Trophoblast cell (in vitro differentiated cells and primary cell): ENCODE data around the gene EXPH5.

ENCODE experiments used
- DNase-seq, 2 donors: peaks; one replicate each; pipeline ENCODE4 v3.0.0-alpha.2; 2016
- H2AFZ ChIP-seq: 2 replicates; pipeline ENCODE4 v1.6.1; 2013; ENCODE audit warnings: low read length, moderate library complexity, mild to moderate bottlenecking; ENCODE audit not compliant: insufficient read depth, poor library complexity
- H2AK5ac ChIP-seq: 2 replicates; pipeline ENCODE4 v1.6.1; 2013; ENCODE audit warnings: mild to moderate bottlenecking, low read length
- H2BK120ac ChIP-seq: 2 replicates; pipeline ENCODE4 v1.6.1; 2013; ENCODE audit warnings: low read length, mild to moderate bottlenecking, moderate library complexity; ENCODE audit not compliant: insufficient read depth, poor library complexity
- H2BK12ac ChIP-seq: 2 replicates; pipeline ENCODE4 v1.6.1; 2013; ENCODE audit warnings: mild to moderate bottlenecking, low read length, moderate library complexity
- H2BK5ac ChIP-seq: 2 replicates; pipeline ENCODE4 v1.6.1; 2013; ENCODE audit warnings: low read length, low read depth, moderate library complexity, mild to moderate bottlenecking; ENCODE audit not compliant: poor library complexity
- H3K14ac ChIP-seq: 2 replicates; pipeline ENCODE4 v1.6.1; 2013; ENCODE audit warnings: mild to moderate bottlenecking, low read length
- H3K18ac ChIP-seq: 2 replicates; pipeline ENCODE4 v1.6.1; 2013; ENCODE audit warnings: mild to moderate bottlenecking, low read length
- H3K23ac ChIP-seq: 2 replicates; pipeline ENCODE4 v1.6.1; 2013; ENCODE audit warnings: low read length
- H3K27ac ChIP-seq: 2 replicates; pipeline ENCODE4 v1.5.1; 2013; ENCODE audit warnings: low read depth, mild to moderate bottlenecking, inconsistent platforms, low read length, moderate library complexity
- H3K27me3 ChIP-seq: 2 replicates; pipeline ENCODE4 v1.6.1; 2013; ENCODE audit warnings: inconsistent platforms, mild to moderate bottlenecking, low read length, moderate library complexity; ENCODE audit not compliant: insufficient read depth
- H3K36me3 ChIP-seq, 2 experiments: 1 replicate in 1 of 2; 2 replicates in 1 of 2; pipeline ENCODE4 v1.6.1; 2013; ENCODE audit warnings: low read length in 2 of 2, mild to moderate bottlenecking in 2 of 2, moderate library complexity in 1 of 2; ENCODE audit not compliant: insufficient read depth in 2 of 2, control insufficient read depth in 1 of 2
- H3K4ac ChIP-seq: 2 replicates; pipeline ENCODE4 v1.6.1; 2013; ENCODE audit warnings: low read depth, mild to moderate bottlenecking, low read length, moderate library complexity
- H3K4me1 ChIP-seq, 2 experiments: 1 replicate in 1 of 2; 2 replicates in 1 of 2; pipeline ENCODE4 v1.6.1; 2013; ENCODE audit warnings: low read length in 2 of 2, mild to moderate bottlenecking in 2 of 2, moderate library complexity in 1 of 2; ENCODE audit not compliant: insufficient read depth in 2 of 2, control insufficient read depth in 1 of 2
- H3K4me2 ChIP-seq: 2 replicates; pipeline ENCODE4 v1.6.1; 2013; ENCODE audit warnings: inconsistent platforms, mild to moderate bottlenecking, low read length, moderate library complexity
- H3K4me3 ChIP-seq: 2 replicates; pipeline ENCODE4 v1.5.1; 2013; ENCODE audit warnings: mild to moderate bottlenecking, low read depth, low read length, inconsistent platforms
- H3K79me1 ChIP-seq: one replicate; pipeline ENCODE4 v1.6.1; 2013; ENCODE audit warnings: low read length
- H3K79me2 ChIP-seq: 2 replicates; pipeline ENCODE4 v1.6.1; 2013; ENCODE audit warnings: low read length, mild to moderate bottlenecking; ENCODE audit not compliant: control insufficient read depth, insufficient read depth, poor library complexity
- H3K9ac ChIP-seq: 2 replicates; pipeline ENCODE4 v1.6.1; 2013; ENCODE audit warnings: mild to moderate bottlenecking, low read length
- H3K9me3 ChIP-seq: 2 replicates; pipeline ENCODE4 v1.6.1; 2013; ENCODE audit warnings: low read depth, mild to moderate bottlenecking, control low read depth, inconsistent platforms, low read length; ENCODE audit not compliant: insufficient read depth
- H4K12ac ChIP-seq: 2 replicates; pipeline ENCODE4 v1.6.1; 2013; ENCODE audit warnings: low read depth, mild to moderate bottlenecking, low read length, moderate library complexity
- H4K8ac ChIP-seq: 2 replicates; pipeline ENCODE4 v1.6.1; 2013; ENCODE audit warnings: low read depth, mild to moderate bottlenecking, low read length, moderate library complexity
- H4K91ac ChIP-seq: one replicate; pipeline ENCODE4 v1.6.1; 2013; ENCODE audit warnings: low read depth, mild to moderate bottlenecking, low read length, moderate library complexity
- WGBS: extraction: QIAGEN DNeasy Blood & Tissue Kit; methylation state at CpG from one replicate; pipeline ENCODE4 v1.1.7; 2013; ENCODE audit warnings: missing lambda C conversion rate; ENCODE audit not compliant: insufficient read length, insufficient coverage; ENCODE audit errors: extremely low coverage; 5-methylcytosine and 5-hydroxymethylcytosine counted together

The EXPH5 gene

DNA sequence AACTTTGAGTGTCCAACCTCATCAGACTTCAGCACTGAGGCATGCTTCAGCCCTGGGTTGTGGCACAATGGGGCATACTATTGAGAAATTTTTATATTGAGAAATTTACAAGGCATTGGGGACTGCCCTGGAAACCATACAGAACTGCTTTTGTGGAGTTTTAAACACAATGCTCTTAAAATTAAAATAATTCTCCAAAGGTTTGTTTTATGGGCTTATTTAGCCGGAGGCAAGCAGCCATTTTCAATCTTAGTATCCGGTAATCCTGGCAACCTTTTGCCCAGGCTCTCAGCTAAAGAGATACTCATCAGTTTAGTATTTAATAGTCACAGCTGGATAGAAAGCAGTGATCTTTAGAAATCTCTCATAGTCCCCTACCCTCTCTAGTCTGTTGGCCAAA lies 3.1 kb upstream of the EXPH5 start:
- Histone ChIP-seq H3K4me1 (peaks cover 4 to 10% of the 10 kb centered on the region in 2 experiments), H3K9ac (no peak overlapping the region), H2BK5ac (no peak overlapping the region), H3K18ac (no peak overlapping the region), H3K27ac (no peak overlapping the region), H3K79me2 (peaks cover 4% of the 10 kb centered on the region), H3K4me3 (no peak overlapping the region), H3K36me3 (no peaks in the 10 kb centered on the region), H4K8ac (no peak overlapping the region), H3K27me3 (no peaks in the 10 kb centered on the region), H4K12ac (no peak overlapping the region), H2BK120ac (no peak overlapping the region), H3K79me1 (peaks cover 8% of the 10 kb centered on the region), H3K9me3 (no peaks in the 10 kb centered on the region), H2AFZ (no peak overlapping the region), H3K4me2 (no peak overlapping the region), H3K4ac (no peak overlapping the region), H2BK12ac (no peak overlapping the region), H2AK5ac (no peak overlapping the region), H3K23ac (no peak overlapping the region), H4K91ac (no peak overlapping the region), H3K14ac (no peak overlapping the region)
- no peak for DNase-seq
- no CpG with 5 or more reads among the region's 2 CpGs for WGBS

DNA sequence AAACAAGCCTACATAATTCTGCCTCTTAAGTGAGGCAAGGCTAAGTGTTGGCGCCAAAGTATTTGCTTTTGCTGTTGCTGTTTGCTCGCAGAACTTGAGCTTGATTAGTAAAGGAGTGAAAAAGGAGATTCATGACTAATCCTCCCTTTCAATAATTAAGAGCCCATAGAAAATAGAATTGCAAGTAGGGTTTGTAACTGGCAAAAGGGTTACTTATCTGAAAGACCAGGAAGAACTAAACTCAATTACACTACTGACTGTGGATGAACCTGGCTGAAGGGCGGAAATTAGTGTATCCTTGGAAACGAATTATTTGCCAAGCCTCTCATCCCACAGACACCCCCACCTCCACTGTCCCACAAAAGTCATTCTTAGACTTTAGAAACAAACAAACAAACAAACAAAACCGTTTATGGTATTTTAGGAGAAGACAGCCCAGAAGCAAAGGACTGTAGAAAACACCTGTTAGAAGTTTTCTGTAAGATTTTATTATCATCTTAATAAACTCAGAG lies 411 bp upstream of the EXPH5 start:
- no peak overlapping the region for H2BK12ac ChIP-seq
- H3K4me1 ChIP-seq = peaks cover 4 to 14% of the 10 kb centered on the region in 2 experiments
- H3K36me3 ChIP-seq = no peaks in the 10 kb centered on the region
- no peak overlapping the region for H3K23ac ChIP-seq
- peaks cover 4% of the 10 kb centered on the region for H3K79me2 ChIP-seq
- H2AFZ ChIP-seq = no peak overlapping the region
- H4K8ac ChIP-seq = no peak overlapping the region
- no peaks in the 10 kb centered on the region for H3K27me3 ChIP-seq
- H4K91ac ChIP-seq = no peak overlapping the region
- H3K4me3 ChIP-seq = no peak overlapping the region
- H3K18ac ChIP-seq = no peak overlapping the region
- no peak overlapping the region for H2BK5ac ChIP-seq
- H3K9me3 ChIP-seq = no peaks in the 10 kb centered on the region
- no CpG with 5 or more reads among the region's 5 CpGs for WGBS
- H3K4ac ChIP-seq = no peak overlapping the region
- no peak overlapping the region for H2AK5ac ChIP-seq
- no peak overlapping the region for H3K9ac ChIP-seq
- peak overlapping the region; percentile 49 for H3K4me2 ChIP-seq
- H4K12ac ChIP-seq = no peak overlapping the region
- peak overlapping the region; percentile 65 for H3K27ac ChIP-seq
- no peak for DNase-seq
- peaks cover 8% of the 10 kb centered on the region for H3K79me1 ChIP-seq
- H2BK120ac ChIP-seq = no peak overlapping the region
- no peak overlapping the region for H3K14ac ChIP-seq

DNA sequence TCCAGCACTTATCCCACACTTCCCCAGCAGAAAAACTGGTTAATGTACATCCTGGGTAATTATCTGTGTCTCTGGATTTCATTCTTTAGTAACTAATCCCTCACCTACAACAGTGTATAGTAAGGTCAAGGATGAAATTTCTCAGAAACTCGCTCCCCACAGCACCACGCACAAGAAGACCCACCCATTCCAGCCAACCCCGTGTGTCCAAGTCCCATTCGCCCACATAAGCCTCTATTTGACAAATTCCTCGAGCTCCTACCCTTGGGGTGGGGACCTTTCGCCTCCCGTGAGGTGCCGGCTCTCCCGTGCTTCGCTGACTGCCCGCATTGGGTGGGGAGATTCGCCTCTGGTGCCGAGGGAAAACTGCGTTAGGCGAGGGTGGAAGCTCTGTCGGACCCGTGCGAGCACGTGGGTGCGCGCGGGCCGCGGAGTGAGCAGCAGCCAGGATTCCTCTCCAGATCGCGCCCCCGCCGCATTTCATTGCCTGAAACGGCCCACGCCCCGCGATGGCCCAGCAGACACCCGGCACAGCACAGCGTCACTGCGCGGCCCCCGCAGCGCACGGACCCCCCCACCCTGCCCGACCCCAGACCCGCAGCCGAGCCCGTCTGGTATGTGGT lies 866 bp downstream of the EXPH5 start:
- peak overlapping the region; percentile 69 for H2AFZ ChIP-seq
- peak overlapping the region; percentile 79 for H3K9ac ChIP-seq
- peak overlapping the region; percentile 50 for H3K18ac ChIP-seq
- no peaks in the 10 kb centered on the region for H3K36me3 ChIP-seq
- H3K79me1 ChIP-seq = peaks cover 8% of the 10 kb centered on the region
- H3K4me3 ChIP-seq = peak overlapping the region; percentile 79
- peak overlapping the region; percentile 85 for H3K4me2 ChIP-seq
- peak overlapping the region; percentile 65 for H4K91ac ChIP-seq
- H4K8ac ChIP-seq = peak overlapping the region; percentile 45
- no peak overlapping the region for H3K23ac ChIP-seq
- no peak overlapping the region for H2AK5ac ChIP-seq
- WGBS = no CpG with 5 or more reads among the region's 43 CpGs
- H3K27ac ChIP-seq = peak overlapping the region; percentile 82
- DNase-seq = peak; percentile 73 to 76
- no peaks in the 10 kb centered on the region for H3K9me3 ChIP-seq
- no peaks in the 10 kb centered on the region for H3K27me3 ChIP-seq
- H2BK5ac ChIP-seq = peak overlapping the region; percentile 37
- peak overlapping the region; percentile 78 for H3K14ac ChIP-seq
- H3K79me2 ChIP-seq = peaks cover 4% of the 10 kb centered on the region
- H2BK120ac ChIP-seq = peak overlapping the region; percentile 65
- H3K4ac ChIP-seq = peak overlapping the region; percentile 5
- H3K4me1 ChIP-seq = peaks cover 1 to 10% of the 10 kb centered on the region in 2 experiments
- H2BK12ac ChIP-seq = no peak overlapping the region
- peak overlapping the region; percentile 3 for H4K12ac ChIP-seq

DNA sequence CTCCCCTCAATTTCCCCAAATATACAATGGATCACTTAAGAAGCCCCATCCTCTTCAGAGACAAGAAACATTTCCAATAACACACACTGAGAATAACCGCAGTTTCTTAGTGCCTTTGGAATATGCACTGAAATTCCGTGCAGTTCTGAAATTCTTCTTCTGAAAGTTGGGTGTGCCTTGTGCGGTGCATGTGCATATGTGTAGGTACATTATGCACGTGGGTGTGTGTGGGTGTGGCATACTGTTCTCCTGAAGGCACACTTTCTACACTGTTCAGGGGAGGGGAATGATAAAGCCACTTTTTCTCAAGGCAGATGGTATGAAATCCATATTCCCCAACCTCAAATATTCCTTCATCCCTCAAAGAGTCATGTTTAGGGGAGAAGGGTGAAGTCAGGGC lies 1.7 kb downstream of the EXPH5 start:
- H4K91ac ChIP-seq = no peak overlapping the region
- WGBS = no CpG with 5 or more reads among the region's 4 CpGs

More for the DNA sequence above, 1.7 kb downstream of the EXPH5 start:
- H3K4me2 ChIP-seq = peak overlapping the region; percentile 85
- no peaks in the 10 kb centered on the region for H3K9me3 ChIP-seq
- no peak overlapping the region for H3K4me3 ChIP-seq
- H3K79me2 ChIP-seq = peaks cover 4% of the 10 kb centered on the region
- no peaks in the 10 kb centered on the region for H3K36me3 ChIP-seq
- no peak overlapping the region for H3K23ac ChIP-seq
- peaks cover 8% of the 10 kb centered on the region for H3K79me1 ChIP-seq
- H3K14ac ChIP-seq = no peak overlapping the region
- no peak overlapping the region for H2BK120ac ChIP-seq
- H2AFZ ChIP-seq = no peak overlapping the region
- H2BK12ac ChIP-seq = no peak overlapping the region
- H2BK5ac ChIP-seq = no peak overlapping the region
- no peak overlapping the region for H3K27ac ChIP-seq
- no peak overlapping the region for H3K18ac ChIP-seq
- no peak overlapping the region for H3K9ac ChIP-seq
- peaks cover 1 to 10% of the 10 kb centered on the region in 2 experiments for H3K4me1 ChIP-seq
- H2AK5ac ChIP-seq = no peak overlapping the region
- H3K27me3 ChIP-seq = no peaks in the 10 kb centered on the region
- H3K4ac ChIP-seq = peak overlapping the region; percentile 13
- DNase-seq = peak; percentile 39 to 63
- H4K12ac ChIP-seq = no peak overlapping the region
- no peak overlapping the region for H4K8ac ChIP-seq
